Skeletal muscle satellite cell (primary cell): ENCODE results near the gene MME.
"Not testable (repeated sequence)": the region's sequence is repeated elsewhere in the genome, so short reads cannot be mapped to it uniquely, and the experiment has no call there.

Experiments
- H3K27me3 ChIP-seq: 2 replicates; pipeline ENCODE4 v1.7.0; 2013; ENCODE audit warnings: low read length; ENCODE audit not compliant: control insufficient read depth, insufficient read depth
- H3K36me3 ChIP-seq: 2 replicates; pipeline ENCODE4 v1.7.0; 2013; ENCODE audit warnings: mild to moderate bottlenecking, control low read depth, low read length; ENCODE audit not compliant: insufficient read depth
- H3K4me1 ChIP-seq: 2 replicates; pipeline ENCODE4 v1.7.0; 2013; ENCODE audit warnings: low read length; ENCODE audit not compliant: control insufficient read depth, insufficient read depth
- H3K4me2 ChIP-seq: 2 replicates; pipeline ENCODE4 v1.7.0; 2013; ENCODE audit warnings: mild to moderate bottlenecking, low read length
- H3K4me3 ChIP-seq: 2 replicates; pipeline ENCODE4 v1.7.0; 2013; ENCODE audit warnings: low read length
- H3K9ac ChIP-seq: 2 replicates; pipeline ENCODE4 v1.7.0; 2013; ENCODE audit warnings: mild to moderate bottlenecking, low read depth, low read length, moderate library complexity
- H3K9me3 ChIP-seq: replicated peaks from 2 replicates; pipeline ENCODE4 v1.7.0; 2013; ENCODE audit warnings: mild to moderate bottlenecking, control low read depth, low read length

MME gene

GRCh38 chr3:155196131-155197021 lies 116.3 kb downstream of the MME start:
- no peak overlapping the region for H3K9ac ChIP-seq
- no peaks in the 10 kb centered on the region for H3K4me1 ChIP-seq
- H3K27me3 ChIP-seq = no peaks in the 10 kb centered on the region
- no peak overlapping the region for H3K4me3 ChIP-seq
- no peak overlapping the region for H3K4me2 ChIP-seq
- H3K9me3 ChIP-seq = no peaks in the 10 kb centered on the region
- H3K36me3 ChIP-seq = no peaks in the 10 kb centered on the region

- no peaks in the 10 kb centered on the region for H3K4me1 ChIP-seq
- no peak overlapping the region for H3K4me2 ChIP-seq
- no peaks in the 10 kb centered on the region for H3K27me3 ChIP-seq
- no peak overlapping the region for H3K4me3 ChIP-seq
- H3K9ac ChIP-seq = no peak overlapping the region
- no peaks in the 10 kb centered on the region for H3K9me3 ChIP-seq
- no peaks in the 10 kb centered on the region for H3K36me3 ChIP-seq
Measured at GRCh38 chr3:155197786-155198185, 117.7 kb downstream of the MME start.

GRCh38 chr3:155202626-155203025 lies 122.5 kb downstream of the MME start:
- Histone ChIP-seq H3K4me1 (no peaks in the 10 kb centered on the region), H3K36me3 (no peaks in the 10 kb centered on the region), H3K27me3 (no peaks in the 10 kb centered on the region), H3K4me3 (no peak overlapping the region), H3K9me3 (no peaks in the 10 kb centered on the region), H3K9ac (no peak overlapping the region), H3K4me2 (no peak overlapping the region)

GRCh38 chr3:155204851-155205250 lies 124.7 kb downstream of the MME start:
- Histone ChIP-seq H3K4me1 (no peaks in the 10 kb centered on the region), H3K4me2 (no peak overlapping the region), H3K9ac (no peak overlapping the region), H3K36me3 (no peaks in the 10 kb centered on the region), H3K27me3 (no peaks in the 10 kb centered on the region), H3K9me3 (no peaks in the 10 kb centered on the region), H3K4me3 (no peak overlapping the region)

DNA sequence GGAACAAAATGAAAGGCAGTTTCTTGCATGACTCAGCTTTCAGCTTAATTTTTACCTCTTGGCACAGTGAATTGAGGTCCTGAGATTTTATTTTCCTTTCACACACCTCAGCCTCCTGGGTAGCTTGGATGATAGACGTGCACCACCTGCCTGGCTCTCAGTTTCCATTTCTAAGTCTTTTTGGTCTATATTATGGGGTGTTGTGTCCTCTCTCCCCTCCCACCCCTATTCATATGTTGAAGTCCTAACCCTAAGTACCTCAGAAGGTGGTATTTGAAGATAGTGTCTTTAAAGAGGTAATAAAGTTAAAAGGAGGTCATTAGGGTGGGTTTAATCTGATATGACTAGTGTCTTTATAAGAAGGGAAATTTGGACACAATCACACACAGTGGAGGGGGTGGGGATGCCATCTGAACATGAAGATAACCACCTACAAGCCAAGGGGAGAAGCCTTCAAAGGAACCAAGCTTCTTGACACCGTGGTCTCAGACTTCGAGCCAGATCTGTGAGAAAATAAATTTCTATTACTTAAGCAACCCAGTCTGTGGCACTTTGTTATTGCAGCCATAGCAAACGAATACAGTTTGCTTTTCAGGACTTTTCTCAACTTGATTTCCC lies 128.2 kb downstream of the MME start:
- no peaks in the 10 kb centered on the region for H3K9me3 ChIP-seq
- no peaks in the 10 kb centered on the region for H3K36me3 ChIP-seq
- no peaks in the 10 kb centered on the region for H3K27me3 ChIP-seq
- no peak overlapping the region for H3K9ac ChIP-seq
- H3K4me2 ChIP-seq = no peak overlapping the region
- H3K4me1 ChIP-seq = no peaks in the 10 kb centered on the region
- no peak overlapping the region for H3K4me3 ChIP-seq

GRCh38 chr3:155210736-155211135 lies 130.6 kb downstream of the MME start:
- H3K9me3 ChIP-seq = no peaks in the 10 kb centered on the region
- no peak overlapping the region for H3K4me2 ChIP-seq
- H3K4me3 ChIP-seq = no peak overlapping the region
- no peaks in the 10 kb centered on the region for H3K4me1 ChIP-seq
- no peaks in the 10 kb centered on the region for H3K36me3 ChIP-seq
- H3K27me3 ChIP-seq = no peaks in the 10 kb centered on the region
- H3K9ac ChIP-seq = no peak overlapping the region

DNA sequence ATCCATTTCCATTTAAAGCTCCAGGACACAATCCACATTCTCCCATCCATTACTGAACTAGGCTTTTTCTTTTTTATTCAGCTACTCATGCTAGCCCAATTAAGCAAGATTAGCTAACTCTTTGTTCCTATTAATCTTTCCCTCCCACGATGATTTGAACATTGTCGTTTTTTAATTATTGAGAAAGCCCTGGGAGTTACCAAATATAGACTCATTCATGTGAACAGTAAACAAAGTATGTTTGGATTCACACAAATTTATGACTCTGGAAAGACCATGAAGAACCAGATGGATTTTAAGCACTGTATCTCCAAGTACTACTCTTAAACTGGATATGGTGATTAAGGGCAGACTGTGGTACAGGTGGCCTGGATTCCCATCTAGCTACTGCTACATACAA lies 131.1 kb downstream of the MME start:
- Histone ChIP-seq H3K27me3 (no peaks in the 10 kb centered on the region), H3K9ac (no peak overlapping the region), H3K4me3 (no peak overlapping the region), H3K4me2 (no peak overlapping the region), H3K9me3 (no peaks in the 10 kb centered on the region), H3K4me1 (no peaks in the 10 kb centered on the region), H3K36me3 (no peaks in the 10 kb centered on the region)

DNA sequence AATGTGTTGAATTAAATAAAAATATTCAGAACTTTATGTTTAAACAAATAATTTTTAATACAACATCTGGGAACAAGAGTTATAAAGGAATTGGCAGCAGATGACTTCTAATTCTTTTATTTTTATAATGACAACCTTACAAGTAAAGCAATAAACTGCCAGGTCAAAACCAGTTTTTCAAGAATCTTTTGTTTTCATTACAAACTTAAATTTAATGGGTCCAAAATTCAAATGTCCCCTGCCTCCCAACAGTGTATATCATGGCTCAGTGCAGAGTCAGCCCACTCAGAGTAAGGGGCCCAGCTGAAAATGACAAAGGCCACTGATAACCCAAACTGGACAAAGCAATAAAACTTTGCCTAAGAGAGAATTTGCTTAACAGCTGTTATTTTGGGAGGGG lies 131.8 kb downstream of the MME start:
- H3K36me3 ChIP-seq = no peaks in the 10 kb centered on the region

DNA sequence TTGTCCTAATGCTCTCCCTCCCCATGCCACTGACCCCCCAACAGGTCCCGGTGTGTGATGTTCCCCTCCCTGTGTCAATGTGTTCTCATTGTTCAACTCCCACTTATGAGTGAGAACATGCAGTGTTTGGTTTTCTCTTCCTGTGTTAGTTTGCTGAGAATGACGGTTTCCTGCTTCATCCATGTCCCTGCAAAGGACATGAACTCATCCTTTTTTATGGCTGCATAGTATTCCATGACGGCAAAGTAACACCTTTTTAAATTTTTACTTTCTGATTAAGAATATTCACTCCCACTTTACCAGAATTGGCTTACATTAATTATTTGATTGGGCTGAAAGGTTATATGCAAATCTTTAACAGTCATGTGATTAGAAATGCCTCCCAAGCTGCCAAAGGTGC lies 135.9 kb downstream of the MME start:
- not testable (repeated sequence) for H3K4me1 ChIP-seq, H3K9me3 ChIP-seq, H3K36me3 ChIP-seq, H3K9ac ChIP-seq, H3K4me2 ChIP-seq, H3K27me3 ChIP-seq, H3K4me3 ChIP-seq

More for the DNA sequence above, 131.8 kb downstream of the MME start:
- Histone ChIP-seq H3K27me3 (no peaks in the 10 kb centered on the region), H3K4me1 (no peaks in the 10 kb centered on the region), H3K9ac (no peak overlapping the region), H3K9me3 (no peaks in the 10 kb centered on the region), H3K4me2 (no peak overlapping the region), H3K4me3 (no peak overlapping the region)

DNA sequence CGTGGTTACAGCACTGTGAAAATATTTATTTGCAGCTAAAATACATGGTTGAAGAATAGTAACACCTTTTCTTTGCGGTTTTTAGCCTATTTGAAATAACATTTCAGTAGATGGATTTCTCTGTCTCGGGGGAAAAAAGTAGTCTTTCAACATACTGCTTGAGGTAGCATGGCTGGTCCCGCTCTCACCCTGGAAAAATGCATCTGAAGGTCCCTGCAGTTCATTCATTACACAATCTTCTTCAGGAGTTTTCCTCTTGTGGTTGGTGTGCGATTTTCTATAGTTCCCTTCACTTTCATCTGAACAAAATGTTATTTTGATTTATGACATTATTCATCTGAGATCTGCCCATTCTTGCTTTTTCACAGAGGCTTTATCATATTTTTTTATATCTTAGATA lies 137.5 kb downstream of the MME start:
- Histone ChIP-seq H3K4me1 (no peaks in the 10 kb centered on the region), H3K9me3 (no peaks in the 10 kb centered on the region), H3K9ac (no peak overlapping the region)

GRCh38 chr3:155218462-155218861 lies 138.3 kb downstream of the MME start:
- Histone ChIP-seq H3K27me3 (no peaks in the 10 kb centered on the region), H3K9me3 (no peaks in the 10 kb centered on the region), H3K36me3 (no peaks in the 10 kb centered on the region)

More for the DNA sequence above, 137.5 kb downstream of the MME start:
- Histone ChIP-seq H3K36me3 (no peaks in the 10 kb centered on the region), H3K4me2 (no peak overlapping the region), H3K4me3 (no peak overlapping the region), H3K27me3 (no peaks in the 10 kb centered on the region)

DNA sequence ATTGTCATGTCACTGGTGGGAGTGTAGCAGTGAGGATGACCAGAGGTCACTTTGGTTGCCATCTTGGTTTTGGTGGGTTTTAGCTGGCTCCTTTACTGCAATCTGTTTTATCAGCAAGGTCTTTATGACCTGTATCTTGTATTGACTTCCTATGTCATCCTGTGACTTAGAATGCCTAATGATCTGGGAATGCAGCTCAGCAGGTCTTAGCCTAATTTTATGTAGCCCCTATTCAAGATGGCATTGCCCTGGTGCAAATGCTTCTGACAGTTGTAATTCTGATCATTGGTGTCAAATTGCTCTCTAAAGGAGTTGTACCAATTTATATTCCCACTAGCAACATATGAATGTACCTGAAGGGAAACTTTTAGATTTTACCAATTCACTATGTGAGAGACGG lies 139.0 kb downstream of the MME start:
- H3K9me3 ChIP-seq = no peaks in the 10 kb centered on the region
- H3K4me1 ChIP-seq = no peaks in the 10 kb centered on the region
- no peak overlapping the region for H3K4me3 ChIP-seq
- H3K27me3 ChIP-seq = no peaks in the 10 kb centered on the region
- no peak overlapping the region for H3K4me2 ChIP-seq
- no peaks in the 10 kb centered on the region for H3K36me3 ChIP-seq
- no peak overlapping the region for H3K9ac ChIP-seq

More at GRCh38 chr3:155218462-155218861, 138.3 kb downstream of the MME start:
- Histone ChIP-seq H3K4me3 (no peak overlapping the region), H3K9ac (no peak overlapping the region), H3K4me2 (no peak overlapping the region), H3K4me1 (no peaks in the 10 kb centered on the region)
